GM12878 (cell line): Measurements from ENCODE around the gene CCNA2. TPM values are rescaled to one million over a fixed set of nuclear protein-coding genes. Genes with fewer than 3 reads are reported as not detected.

ENCODE experiments used
- DPF2 ChIP-seq: fragments of 450-650 bp; IDR thresholded peaks from 2 replicates; pipeline ENCODE4 v1.6.1; 2017; ENCODE audit warnings: mild to moderate bottlenecking
- FOXK2 ChIP-seq: fragments of 450-650 bp; IDR thresholded peaks from 2 replicates; pipeline ENCODE4 v1.6.1; 2017; ENCODE audit warnings: mild to moderate bottlenecking, moderate library complexity
- GABPA ChIP-seq: IDR thresholded peaks from 2 replicates; pipeline ENCODE4 v1.6.1; 2014; ENCODE audit warnings: antibody characterized with exemption, low read depth, mild to moderate bottlenecking, inconsistent platforms
- HDAC2 ChIP-seq: fragments of 200-600 bp; sonication (generic); IDR thresholded peaks from 2 replicates; pipeline ENCODE4 v1.6.1; 2017
- NFIC ChIP-seq: IDR thresholded peaks from 2 replicates; pipeline ENCODE4 v1.6.1; 2012; ENCODE audit warnings: low read depth, mild to moderate bottlenecking, inconsistent platforms, low read length, moderate library complexity
- PAX8 ChIP-seq: fragments of 450-650 bp; IDR thresholded peaks from 2 replicates; pipeline ENCODE4 v1.6.1; 2017; ENCODE audit warnings: mild to moderate bottlenecking, moderate library complexity
- PML ChIP-seq: IDR thresholded peaks from 2 replicates; pipeline ENCODE4 v1.6.1; 2012; ENCODE audit warnings: low read length, inconsistent platforms
- POLR2AphosphoS5 ChIP-seq: IDR thresholded peaks from 2 replicates; pipeline ENCODE4 v1.6.1; 2011; ENCODE audit warnings: mild to moderate bottlenecking, low read length, inconsistent platforms
- RB1 ChIP-seq: fragments of 450-650 bp; formaldehyde crosslinking; IDR thresholded peaks from 2 replicates; pipeline ENCODE4 v1.6.1; 2017; ENCODE audit warnings: mild to moderate bottlenecking, borderline replicate concordance
- RUNX3 ChIP-seq: IDR thresholded peaks from 2 replicates; pipeline ENCODE4 v1.6.1; 2012; ENCODE audit warnings: low read length, inconsistent platforms
- SREBF1 ChIP-seq: IDR thresholded peaks from 2 replicates; pipeline ENCODE4 v1.6.1; 2012; ENCODE audit warnings: mild to moderate bottlenecking, low read length
- ZNF24 ChIP-seq: fragments of 450-650 bp; IDR thresholded peaks from 2 replicates; pipeline ENCODE4 v1.6.1; 2017; ENCODE audit warnings: antibody characterized with exemption, mild to moderate bottlenecking
- polyA plus RNA-seq, 11 experiments: library from polyadenylated mRNA; depleted of rRNA in 4 of 11; unstranded in 6 of 11; stranded (reverse) in 5 of 11; fragments of >200 nt; fragmentation: Nextera tagmentation in 4 of 11; fragmentation: Illumina TruSeq in 1 of 11; extraction: Ambion mirVana in 4 of 11; extraction: Trizol in 1 of 11; gene quantifications; 1 replicate in 1 of 11; 2 replicates in 10 of 11; pipeline versions ENCODE4 v1.2.1 to v1.2.3, GENCODE V29; 2011 to 2016; ENCODE audit warnings: inconsistent platforms in 2 of 11, missing spikeins in 2 of 11, low read depth in 1 of 11
- total RNA-seq, 4 experiments: library from RNA; depleted of rRNA in 3 of 4; stranded (reverse); fragments of >200 nt in 3 of 4; fragmentation: Illumina TruSeq in 1 of 4; extraction: Trizol in 1 of 4; gene quantifications; 2 replicates each; pipeline versions ENCODE4 v1.2.1 to v1.2.3, GENCODE V29; 2013 to 2021
- TF ChIP-seq, protein P1 (sequence below): fragments of 450-650 bp; IDR thresholded peaks from 2 replicates; pipeline ENCODE4 v1.6.1; 2017; ENCODE audit warnings: mild to moderate bottlenecking, moderate library complexity
- TF ChIP-seq, protein P2 (sequence below): IDR thresholded peaks from 2 replicates; pipeline ENCODE4 v1.6.1; 2012; ENCODE audit warnings: mild to moderate bottlenecking, low read depth, low read length
- TF ChIP-seq, protein P3 (sequence below): fragments of 150-350 bp; IDR thresholded peaks from 2 replicates; pipeline ENCODE4 v1.6.1; 2016; ENCODE audit warnings: low read depth, low read length
- TF ChIP-seq, protein P4 (sequence below): fragments of 450-650 bp; IDR thresholded peaks from 2 replicates; pipeline ENCODE4 v1.6.1; 2018; ENCODE audit warnings: mild to moderate bottlenecking, low read depth, moderate library complexity; ENCODE audit not compliant: partially characterized antibody

CCNA2 gene
- total and polyA plus RNA-seq, 10 of the 15 experiments (the other 5 are each of a cell fraction or from before 2014, with no cell fraction given): 21.8 to 153 (median 94.5) TPM

DNA sequence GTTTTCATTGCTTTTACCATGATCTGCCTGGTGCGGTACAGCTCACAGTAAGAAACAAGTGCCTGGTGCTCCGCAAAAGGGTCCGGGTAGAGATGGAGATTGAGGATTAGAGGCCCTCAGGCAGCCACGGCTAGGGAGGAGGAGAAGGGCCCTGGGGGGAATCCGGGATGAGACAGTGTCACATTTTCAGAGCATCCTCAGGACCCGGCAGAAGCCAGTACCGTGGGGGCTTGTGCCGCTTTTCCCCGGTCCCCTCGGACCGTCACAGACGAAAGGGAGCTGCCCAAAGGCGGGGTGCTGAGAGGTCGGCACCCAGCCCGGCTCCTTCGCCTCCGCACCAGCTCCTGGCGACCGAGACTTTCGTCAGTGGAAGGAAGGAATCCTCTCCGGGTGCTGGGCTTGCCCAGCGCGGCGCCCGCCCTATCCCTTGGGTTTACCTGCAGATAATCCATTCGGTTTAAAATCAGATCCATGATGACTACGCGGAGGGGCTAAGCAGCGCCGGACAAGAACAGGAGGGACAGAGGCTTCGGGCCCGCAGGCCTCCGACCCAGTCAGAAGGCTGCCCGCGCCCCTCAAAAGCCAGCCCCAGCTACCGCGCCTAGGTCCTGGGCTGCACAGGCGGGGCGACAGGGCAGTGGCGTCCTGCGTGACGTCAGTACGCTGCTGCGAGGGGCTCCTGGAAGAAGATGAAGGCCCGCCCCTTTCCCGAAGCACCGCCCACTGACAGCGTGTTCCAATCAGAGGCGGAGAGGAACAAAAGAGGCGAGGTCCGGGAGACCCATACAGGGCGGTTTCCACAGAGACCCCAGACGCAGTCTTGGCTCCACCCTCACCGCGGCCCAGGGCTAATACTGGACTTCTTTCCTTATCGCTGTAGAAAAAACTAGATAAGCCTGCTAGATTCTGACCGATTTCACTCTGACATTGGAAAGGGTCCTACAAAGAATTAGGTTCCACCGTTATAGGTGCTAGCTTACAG, 46.4 kb upstream of the CCNA2 start, which contains the start of gene BBS7 (continued):
- TF ChIP-seq, protein P1, sequence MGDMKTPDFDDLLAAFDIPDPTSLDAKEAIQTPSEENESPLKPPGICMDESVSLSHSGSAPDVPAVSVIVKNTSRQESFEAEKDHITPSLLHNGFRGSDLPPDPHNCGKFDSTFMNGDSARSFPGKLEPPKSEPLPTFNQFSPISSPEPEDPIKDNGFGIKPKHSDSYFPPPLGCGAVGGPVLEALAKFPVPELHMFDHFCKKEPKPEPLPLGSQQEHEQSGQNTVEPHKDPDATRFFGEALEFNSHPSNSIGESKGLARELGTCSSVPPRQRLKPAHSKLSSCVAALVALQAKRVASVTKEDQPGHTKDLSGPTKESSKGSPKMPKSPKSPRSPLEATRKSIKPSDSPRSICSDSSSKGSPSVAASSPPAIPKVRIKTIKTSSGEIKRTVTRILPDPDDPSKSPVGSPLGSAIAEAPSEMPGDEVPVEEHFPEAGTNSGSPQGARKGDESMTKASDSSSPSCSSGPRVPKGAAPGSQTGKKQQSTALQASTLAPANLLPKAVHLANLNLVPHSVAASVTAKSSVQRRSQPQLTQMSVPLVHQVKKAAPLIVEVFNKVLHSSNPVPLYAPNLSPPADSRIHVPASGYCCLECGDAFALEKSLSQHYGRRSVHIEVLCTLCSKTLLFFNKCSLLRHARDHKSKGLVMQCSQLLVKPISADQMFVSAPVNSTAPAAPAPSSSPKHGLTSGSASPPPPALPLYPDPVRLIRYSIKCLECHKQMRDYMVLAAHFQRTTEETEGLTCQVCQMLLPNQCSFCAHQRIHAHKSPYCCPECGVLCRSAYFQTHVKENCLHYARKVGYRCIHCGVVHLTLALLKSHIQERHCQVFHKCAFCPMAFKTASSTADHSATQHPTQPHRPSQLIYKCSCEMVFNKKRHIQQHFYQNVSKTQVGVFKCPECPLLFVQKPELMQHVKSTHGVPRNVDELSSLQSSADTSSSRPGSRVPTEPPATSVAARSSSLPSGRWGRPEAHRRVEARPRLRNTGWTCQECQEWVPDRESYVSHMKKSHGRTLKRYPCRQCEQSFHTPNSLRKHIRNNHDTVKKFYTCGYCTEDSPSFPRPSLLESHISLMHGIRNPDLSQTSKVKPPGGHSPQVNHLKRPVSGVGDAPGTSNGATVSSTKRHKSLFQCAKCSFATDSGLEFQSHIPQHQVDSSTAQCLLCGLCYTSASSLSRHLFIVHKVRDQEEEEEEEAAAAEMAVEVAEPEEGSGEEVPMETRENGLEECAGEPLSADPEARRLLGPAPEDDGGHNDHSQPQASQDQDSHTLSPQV: no peak
- peak; percentile 55; the same call in 1 of the 2 replicates for TF ChIP-seq DPF2
- no peak for TF ChIP-seq NFIC
- TF ChIP-seq ZNF24: no peak
- TF ChIP-seq, protein P2, sequence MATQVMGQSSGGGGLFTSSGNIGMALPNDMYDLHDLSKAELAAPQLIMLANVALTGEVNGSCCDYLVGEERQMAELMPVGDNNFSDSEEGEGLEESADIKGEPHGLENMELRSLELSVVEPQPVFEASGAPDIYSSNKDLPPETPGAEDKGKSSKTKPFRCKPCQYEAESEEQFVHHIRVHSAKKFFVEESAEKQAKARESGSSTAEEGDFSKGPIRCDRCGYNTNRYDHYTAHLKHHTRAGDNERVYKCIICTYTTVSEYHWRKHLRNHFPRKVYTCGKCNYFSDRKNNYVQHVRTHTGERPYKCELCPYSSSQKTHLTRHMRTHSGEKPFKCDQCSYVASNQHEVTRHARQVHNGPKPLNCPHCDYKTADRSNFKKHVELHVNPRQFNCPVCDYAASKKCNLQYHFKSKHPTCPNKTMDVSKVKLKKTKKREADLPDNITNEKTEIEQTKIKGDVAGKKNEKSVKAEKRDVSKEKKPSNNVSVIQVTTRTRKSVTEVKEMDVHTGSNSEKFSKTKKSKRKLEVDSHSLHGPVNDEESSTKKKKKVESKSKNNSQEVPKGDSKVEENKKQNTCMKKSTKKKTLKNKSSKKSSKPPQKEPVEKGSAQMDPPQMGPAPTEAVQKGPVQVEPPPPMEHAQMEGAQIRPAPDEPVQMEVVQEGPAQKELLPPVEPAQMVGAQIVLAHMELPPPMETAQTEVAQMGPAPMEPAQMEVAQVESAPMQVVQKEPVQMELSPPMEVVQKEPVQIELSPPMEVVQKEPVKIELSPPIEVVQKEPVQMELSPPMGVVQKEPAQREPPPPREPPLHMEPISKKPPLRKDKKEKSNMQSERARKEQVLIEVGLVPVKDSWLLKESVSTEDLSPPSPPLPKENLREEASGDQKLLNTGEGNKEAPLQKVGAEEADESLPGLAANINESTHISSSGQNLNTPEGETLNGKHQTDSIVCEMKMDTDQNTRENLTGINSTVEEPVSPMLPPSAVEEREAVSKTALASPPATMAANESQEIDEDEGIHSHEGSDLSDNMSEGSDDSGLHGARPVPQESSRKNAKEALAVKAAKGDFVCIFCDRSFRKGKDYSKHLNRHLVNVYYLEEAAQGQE: no peak
- TF ChIP-seq RB1: no peak
- TF ChIP-seq, protein P3, sequence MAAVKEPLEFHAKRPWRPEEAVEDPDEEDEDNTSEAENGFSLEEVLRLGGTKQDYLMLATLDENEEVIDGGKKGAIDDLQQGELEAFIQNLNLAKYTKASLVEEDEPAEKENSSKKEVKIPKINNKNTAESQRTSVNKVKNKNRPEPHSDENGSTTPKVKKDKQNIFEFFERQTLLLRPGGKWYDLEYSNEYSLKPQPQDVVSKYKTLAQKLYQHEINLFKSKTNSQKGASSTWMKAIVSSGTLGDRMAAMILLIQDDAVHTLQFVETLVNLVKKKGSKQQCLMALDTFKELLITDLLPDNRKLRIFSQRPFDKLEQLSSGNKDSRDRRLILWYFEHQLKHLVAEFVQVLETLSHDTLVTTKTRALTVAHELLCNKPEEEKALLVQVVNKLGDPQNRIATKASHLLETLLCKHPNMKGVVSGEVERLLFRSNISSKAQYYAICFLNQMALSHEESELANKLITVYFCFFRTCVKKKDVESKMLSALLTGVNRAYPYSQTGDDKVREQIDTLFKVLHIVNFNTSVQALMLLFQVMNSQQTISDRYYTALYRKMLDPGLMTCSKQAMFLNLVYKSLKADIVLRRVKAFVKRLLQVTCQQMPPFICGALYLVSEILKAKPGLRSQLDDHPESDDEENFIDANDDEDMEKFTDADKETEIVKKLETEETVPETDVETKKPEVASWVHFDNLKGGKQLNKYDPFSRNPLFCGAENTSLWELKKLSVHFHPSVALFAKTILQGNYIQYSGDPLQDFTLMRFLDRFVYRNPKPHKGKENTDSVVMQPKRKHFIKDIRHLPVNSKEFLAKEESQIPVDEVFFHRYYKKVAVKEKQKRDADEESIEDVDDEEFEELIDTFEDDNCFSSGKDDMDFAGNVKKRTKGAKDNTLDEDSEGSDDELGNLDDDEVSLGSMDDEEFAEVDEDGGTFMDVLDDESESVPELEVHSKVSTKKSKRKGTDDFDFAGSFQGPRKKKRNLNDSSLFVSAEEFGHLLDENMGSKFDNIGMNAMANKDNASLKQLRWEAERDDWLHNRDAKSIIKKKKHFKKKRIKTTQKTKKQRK: no peak
- TF ChIP-seq SREBF1: no peak
- TF ChIP-seq POLR2AphosphoS5: peak; percentile 65; the same call in 1 of the 2 replicates
- no peak for TF ChIP-seq FOXK2
- TF ChIP-seq PML: no peak
- no peak for TF ChIP-seq RUNX3
- TF ChIP-seq HDAC2: no peak
- no peak for TF ChIP-seq PAX8
- TF ChIP-seq, protein P4, sequence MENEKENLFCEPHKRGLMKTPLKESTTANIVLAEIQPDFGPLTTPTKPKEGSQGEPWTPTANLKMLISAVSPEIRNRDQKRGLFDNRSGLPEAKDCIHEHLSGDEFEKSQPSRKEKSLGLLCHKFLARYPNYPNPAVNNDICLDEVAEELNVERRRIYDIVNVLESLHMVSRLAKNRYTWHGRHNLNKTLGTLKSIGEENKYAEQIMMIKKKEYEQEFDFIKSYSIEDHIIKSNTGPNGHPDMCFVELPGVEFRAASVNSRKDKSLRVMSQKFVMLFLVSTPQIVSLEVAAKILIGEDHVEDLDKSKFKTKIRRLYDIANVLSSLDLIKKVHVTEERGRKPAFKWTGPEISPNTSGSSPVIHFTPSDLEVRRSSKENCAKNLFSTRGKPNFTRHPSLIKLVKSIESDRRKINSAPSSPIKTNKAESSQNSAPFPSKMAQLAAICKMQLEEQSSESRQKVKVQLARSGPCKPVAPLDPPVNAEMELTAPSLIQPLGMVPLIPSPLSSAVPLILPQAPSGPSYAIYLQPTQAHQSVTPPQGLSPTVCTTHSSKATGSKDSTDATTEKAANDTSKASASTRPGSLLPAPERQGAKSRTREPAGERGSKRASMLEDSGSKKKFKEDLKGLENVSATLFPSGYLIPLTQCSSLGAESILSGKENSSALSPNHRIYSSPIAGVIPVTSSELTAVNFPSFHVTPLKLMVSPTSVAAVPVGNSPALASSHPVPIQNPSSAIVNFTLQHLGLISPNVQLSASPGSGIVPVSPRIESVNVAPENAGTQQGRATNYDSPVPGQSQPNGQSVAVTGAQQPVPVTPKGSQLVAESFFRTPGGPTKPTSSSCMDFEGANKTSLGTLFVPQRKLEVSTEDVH: no peak
- no peak for TF ChIP-seq GABPA
